ENCODE data around the gene CHRNB1. TPM values are rescaled to one million over a fixed set of nuclear protein-coding genes. Genes with fewer than 3 reads are reported as not detected.

The CHRNB1 gene
- total and polyA plus RNA-seq, 2 experiments from 2014 or later, result 11.1 to 11.2 TPM

DNA sequence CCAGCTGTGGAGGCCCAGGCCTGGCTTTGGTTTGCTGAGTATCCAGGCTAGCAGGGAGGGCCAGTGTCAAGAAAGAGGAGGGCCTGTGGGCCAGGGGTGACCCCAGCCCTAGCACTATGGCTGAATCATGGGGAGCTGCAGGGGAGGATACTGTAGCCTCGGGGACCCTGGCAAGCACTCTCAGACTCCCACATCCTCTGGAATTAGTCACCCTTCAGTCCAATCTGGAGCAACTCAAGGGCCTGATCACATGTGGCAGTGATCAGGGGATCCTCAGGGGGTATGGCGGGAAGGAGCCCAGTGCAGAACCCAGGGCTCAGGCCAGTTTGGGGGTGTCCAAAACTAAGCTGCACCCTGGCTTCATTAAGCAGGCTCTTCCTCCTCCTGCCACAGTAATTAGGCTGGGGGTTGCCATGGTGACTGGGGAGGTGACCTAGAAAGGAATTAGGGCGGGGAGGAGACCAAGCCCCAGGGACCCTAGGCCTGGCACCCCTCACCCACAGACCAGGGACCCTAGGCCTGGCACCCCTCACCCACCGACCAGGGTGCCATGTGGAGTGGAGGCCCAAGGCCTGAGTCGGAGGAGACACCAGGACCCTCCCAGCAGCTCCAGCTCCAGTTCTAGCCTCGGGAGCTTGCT lies 31.4 kb upstream of the CHRNB1 start:
- Mint-ChIP-seq H3K27ac (no peak overlapping the region), H3K36me3 (ENCODE audit: low read depth) (peaks cover 38% of the 10 kb centered on the region), H3K4me1 (peaks cover 24% of the 10 kb centered on the region), H3K27me3 (ENCODE audit: insufficient read depth, low read depth, poor library complexity) (peaks cover 15% of the 10 kb centered on the region), H3K9me3 (no peaks in the 10 kb centered on the region), H3K4me3 (no peak overlapping the region; the same call in 2 of the 3 replicates)
- TF ChIP-seq STAT1 (IDR thresholded peaks at IDR 0.05; ENCODE audit: unreplicated experiment) (no peak), EZH2 (IDR thresholded peaks at IDR 0.05; ENCODE audit: low read depth, unreplicated experiment) (no peak), JUNB (IDR thresholded peaks at IDR 0.05; ENCODE audit: unreplicated experiment) (no peak), NANOG (IDR thresholded peaks at IDR 0.05; ENCODE audit: borderline replicate concordance) (no peak), EZH2phosphoT487 (IDR thresholded peaks at IDR 0.05; ENCODE audit: unreplicated experiment) (no peak), ZNF114 (CRISPR knock-in tag; IDR thresholded peaks at IDR 0.05) (no peak), CREB1 (CRISPR knock-in tag; IDR thresholded peaks at IDR 0.05; ENCODE audit: low read depth) (no peak)
- TF ChIP-seq, protein P1, sequence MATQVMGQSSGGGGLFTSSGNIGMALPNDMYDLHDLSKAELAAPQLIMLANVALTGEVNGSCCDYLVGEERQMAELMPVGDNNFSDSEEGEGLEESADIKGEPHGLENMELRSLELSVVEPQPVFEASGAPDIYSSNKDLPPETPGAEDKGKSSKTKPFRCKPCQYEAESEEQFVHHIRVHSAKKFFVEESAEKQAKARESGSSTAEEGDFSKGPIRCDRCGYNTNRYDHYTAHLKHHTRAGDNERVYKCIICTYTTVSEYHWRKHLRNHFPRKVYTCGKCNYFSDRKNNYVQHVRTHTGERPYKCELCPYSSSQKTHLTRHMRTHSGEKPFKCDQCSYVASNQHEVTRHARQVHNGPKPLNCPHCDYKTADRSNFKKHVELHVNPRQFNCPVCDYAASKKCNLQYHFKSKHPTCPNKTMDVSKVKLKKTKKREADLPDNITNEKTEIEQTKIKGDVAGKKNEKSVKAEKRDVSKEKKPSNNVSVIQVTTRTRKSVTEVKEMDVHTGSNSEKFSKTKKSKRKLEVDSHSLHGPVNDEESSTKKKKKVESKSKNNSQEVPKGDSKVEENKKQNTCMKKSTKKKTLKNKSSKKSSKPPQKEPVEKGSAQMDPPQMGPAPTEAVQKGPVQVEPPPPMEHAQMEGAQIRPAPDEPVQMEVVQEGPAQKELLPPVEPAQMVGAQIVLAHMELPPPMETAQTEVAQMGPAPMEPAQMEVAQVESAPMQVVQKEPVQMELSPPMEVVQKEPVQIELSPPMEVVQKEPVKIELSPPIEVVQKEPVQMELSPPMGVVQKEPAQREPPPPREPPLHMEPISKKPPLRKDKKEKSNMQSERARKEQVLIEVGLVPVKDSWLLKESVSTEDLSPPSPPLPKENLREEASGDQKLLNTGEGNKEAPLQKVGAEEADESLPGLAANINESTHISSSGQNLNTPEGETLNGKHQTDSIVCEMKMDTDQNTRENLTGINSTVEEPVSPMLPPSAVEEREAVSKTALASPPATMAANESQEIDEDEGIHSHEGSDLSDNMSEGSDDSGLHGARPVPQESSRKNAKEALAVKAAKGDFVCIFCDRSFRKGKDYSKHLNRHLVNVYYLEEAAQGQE (IDR thresholded peaks at IDR 0.05; ENCODE audit: unreplicated experiment), result no peak
- TF ChIP-seq, protein P2, sequence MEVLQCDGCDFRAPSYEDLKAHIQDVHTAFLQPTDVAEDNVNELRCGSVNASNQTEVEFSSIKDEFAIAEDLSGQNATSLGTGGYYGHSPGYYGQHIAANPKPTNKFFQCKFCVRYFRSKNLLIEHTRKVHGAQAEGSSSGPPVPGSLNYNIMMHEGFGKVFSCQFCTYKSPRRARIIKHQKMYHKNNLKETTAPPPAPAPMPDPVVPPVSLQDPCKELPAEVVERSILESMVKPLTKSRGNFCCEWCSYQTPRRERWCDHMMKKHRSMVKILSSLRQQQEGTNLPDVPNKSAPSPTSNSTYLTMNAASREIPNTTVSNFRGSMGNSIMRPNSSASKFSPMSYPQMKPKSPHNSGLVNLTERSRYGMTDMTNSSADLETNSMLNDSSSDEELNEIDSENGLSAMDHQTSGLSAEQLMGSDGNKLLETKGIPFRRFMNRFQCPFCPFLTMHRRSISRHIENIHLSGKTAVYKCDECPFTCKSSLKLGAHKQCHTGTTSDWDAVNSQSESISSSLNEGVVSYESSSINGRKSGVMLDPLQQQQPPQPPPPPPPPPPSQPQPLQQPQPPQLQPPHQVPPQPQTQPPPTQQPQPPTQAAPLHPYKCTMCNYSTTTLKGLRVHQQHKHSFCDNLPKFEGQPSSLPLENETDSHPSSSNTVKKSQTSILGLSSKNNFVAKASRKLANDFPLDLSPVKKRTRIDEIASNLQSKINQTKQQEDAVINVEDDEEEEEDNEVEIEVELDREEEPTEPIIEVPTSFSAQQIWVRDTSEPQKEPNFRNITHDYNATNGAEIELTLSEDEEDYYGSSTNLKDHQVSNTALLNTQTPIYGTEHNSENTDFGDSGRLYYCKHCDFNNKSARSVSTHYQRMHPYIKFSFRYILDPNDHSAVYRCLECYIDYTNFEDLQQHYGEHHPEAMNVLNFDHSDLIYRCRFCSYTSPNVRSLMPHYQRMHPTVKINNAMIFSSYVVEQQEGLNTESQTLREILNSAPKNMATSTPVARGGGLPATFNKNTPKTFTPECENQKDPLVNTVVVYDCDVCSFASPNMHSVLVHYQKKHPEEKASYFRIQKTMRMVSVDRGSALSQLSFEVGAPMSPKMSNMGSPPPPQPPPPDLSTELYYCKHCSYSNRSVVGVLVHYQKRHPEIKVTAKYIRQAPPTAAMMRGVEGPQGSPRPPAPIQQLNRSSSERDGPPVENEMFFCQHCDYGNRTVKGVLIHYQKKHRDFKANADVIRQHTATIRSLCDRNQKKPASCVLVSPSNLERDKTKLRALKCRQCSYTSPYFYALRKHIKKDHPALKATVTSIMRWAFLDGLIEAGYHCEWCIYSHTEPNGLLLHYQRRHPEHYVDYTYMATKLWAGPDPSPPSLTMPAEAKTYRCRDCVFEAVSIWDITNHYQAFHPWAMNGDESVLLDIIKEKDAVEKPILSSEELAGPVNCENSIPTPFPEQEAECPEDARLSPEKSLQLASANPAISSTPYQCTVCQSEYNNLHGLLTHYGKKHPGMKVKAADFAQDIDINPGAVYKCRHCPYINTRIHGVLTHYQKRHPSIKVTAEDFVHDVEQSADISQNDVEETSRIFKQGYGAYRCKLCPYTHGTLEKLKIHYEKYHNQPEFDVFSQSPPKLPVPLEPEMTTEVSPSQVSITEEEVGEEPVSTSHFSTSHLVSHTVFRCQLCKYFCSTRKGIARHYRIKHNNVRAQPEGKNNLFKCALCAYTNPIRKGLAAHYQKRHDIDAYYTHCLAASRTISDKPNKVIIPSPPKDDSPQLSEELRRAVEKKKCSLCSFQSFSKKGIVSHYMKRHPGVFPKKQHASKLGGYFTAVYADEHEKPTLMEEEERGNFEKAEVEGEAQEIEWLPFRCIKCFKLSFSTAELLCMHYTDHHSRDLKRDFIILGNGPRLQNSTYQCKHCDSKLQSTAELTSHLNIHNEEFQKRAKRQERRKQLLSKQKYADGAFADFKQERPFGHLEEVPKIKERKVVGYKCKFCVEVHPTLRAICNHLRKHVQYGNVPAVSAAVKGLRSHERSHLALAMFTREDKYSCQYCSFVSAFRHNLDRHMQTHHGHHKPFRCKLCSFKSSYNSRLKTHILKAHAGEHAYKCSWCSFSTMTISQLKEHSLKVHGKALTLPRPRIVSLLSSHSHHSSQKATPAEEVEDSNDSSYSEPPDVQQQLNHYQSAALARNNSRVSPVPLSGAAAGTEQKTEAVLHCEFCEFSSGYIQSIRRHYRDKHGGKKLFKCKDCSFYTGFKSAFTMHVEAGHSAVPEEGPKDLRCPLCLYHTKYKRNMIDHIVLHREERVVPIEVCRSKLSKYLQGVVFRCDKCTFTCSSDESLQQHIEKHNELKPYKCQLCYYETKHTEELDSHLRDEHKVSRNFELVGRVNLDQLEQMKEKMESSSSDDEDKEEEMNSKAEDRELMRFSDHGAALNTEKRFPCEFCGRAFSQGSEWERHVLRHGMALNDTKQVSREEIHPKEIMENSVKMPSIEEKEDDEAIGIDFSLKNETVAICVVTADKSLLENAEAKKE (CRISPR knock-in tag; IDR thresholded peaks at IDR 0.05), result no peak
- TF ChIP-seq, protein P3, sequence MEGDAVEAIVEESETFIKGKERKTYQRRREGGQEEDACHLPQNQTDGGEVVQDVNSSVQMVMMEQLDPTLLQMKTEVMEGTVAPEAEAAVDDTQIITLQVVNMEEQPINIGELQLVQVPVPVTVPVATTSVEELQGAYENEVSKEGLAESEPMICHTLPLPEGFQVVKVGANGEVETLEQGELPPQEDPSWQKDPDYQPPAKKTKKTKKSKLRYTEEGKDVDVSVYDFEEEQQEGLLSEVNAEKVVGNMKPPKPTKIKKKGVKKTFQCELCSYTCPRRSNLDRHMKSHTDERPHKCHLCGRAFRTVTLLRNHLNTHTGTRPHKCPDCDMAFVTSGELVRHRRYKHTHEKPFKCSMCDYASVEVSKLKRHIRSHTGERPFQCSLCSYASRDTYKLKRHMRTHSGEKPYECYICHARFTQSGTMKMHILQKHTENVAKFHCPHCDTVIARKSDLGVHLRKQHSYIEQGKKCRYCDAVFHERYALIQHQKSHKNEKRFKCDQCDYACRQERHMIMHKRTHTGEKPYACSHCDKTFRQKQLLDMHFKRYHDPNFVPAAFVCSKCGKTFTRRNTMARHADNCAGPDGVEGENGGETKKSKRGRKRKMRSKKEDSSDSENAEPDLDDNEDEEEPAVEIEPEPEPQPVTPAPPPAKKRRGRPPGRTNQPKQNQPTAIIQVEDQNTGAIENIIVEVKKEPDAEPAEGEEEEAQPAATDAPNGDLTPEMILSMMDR (conservative IDR thresholded peaks at IDR 0.05; ENCODE audit: low read depth in 2 of 2), result no peak
- TF ChIP-seq, protein P4, sequence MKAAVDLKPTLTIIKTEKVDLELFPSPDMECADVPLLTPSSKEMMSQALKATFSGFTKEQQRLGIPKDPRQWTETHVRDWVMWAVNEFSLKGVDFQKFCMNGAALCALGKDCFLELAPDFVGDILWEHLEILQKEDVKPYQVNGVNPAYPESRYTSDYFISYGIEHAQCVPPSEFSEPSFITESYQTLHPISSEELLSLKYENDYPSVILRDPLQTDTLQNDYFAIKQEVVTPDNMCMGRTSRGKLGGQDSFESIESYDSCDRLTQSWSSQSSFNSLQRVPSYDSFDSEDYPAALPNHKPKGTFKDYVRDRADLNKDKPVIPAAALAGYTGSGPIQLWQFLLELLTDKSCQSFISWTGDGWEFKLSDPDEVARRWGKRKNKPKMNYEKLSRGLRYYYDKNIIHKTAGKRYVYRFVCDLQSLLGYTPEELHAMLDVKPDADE (IDR thresholded peaks at IDR 0.05), result no peak
- Histone ChIP-seq H3K4me3 (no peak overlapping the region), H3K36me3 (ENCODE audit: insufficient read depth) (no peaks in the 10 kb centered on the region; the same call in 1 of the 2 replicates), H2AFZ (no peak overlapping the region), H3K27me3 (ENCODE audit: insufficient read depth) (no peaks in the 10 kb centered on the region), H3F3A (replicated peaks; ENCODE audit: low read depth) (no peaks in the 10 kb centered on the region), H4K20me1 (replicated peaks; ENCODE audit: insufficient read depth) (no peaks in the 10 kb centered on the region; the same call in none of the 2 replicates), H3K4me1 (ENCODE audit: insufficient read depth) (0 out of 2 replicates have a peak, but pooled peaks cover 4% of the 10 kb centered on the region), H3K27ac (ENCODE audit: low read depth) (no peak overlapping the region), H3K79me2 (replicated peaks; ENCODE audit: insufficient read depth) (no peaks in the 10 kb centered on the region), H3K9me2 (ENCODE audit: insufficient read depth) (no peaks in the 10 kb centered on the region), H3K4me2 (no peak overlapping the region)
- no peak for DNase-seq (ENCODE audit: low spot score)
- no peak for ATAC-seq

Measured in GM23338 (cell line).